HepG2 (cell line): ENCODE measurements around the gene CNFN. TPM values are rescaled to one million over a fixed set of nuclear protein-coding genes. Genes with fewer than 3 reads are reported as not detected.
A peak's percentile ranks its signal among the peaks of the same experiment; 100 is the strongest.

ENCODE experiments used
- ATAC-seq: fragments of 200-7000 bp; cut with Tn5 transposase; 3 replicates; pipeline ENCODE4 v1.9.1; 2020; ENCODE audit warnings: mild to moderate bottlenecking, moderate library complexity
- BruUV-seq: library from RNA; stranded (reverse); fragments of 400-500 nt; replicated peaks from 2 replicates; lab custom pipeline; 2021; lab: Mats Ljungman, UMichigan
- CTCF ChIA-PET: fragments of 300-600 bp; formaldehyde crosslinking; extraction: SDS; loops from one replicate; lab custom pipeline; 2021; ENCODE audit warnings: low total read pairs, inconsistent platforms, low intra/inter-chr PET ratio; lab: Yijun Ruan, JAX
- POLR2A ChIA-PET: fragments of 350-600 bp; sonication (Branson Sonifier 250); formaldehyde crosslinking; loops from one replicate; lab custom pipeline; 2020; ENCODE audit warnings: antibody characterized with exemption, inconsistent platforms; lab: Yijun Ruan, JAX
- DNase-seq: peaks from one replicate; pipeline ENCODE4 v3.0.0-alpha.2; 2015; ENCODE audit warnings: low spot score
- FAIRE-seq: peaks from 3 replicates; lab custom pipeline; 2011; peaks lifted over from hg19 to GRCh38; lab: Jason Lieb, UNC
- H2AFZ ChIP-seq: one replicate; pipeline ENCODE4 v1.6.1; 2011; ENCODE audit warnings: low read length, inconsistent platforms
- H3K27ac ChIP-seq: fragments of 300-600 bp; 3 replicates; pipeline ENCODE4 v1.8.0; 2011; ENCODE audit warnings: mixed run types, mild to moderate bottlenecking, mixed read lengths, low read length, inconsistent platforms; ENCODE audit not compliant: insufficient read depth; ENCODE audit errors: extremely low read length
- H3K27me3 ChIP-seq, 2 experiments: fragments of 200-600 bp in 1 of 2; 2 replicates in 1 of 2; 3 replicates in 1 of 2; pipeline versions ENCODE4 v1.6.0 to v1.8.0; 2011; ENCODE audit warnings: low read length in 2 of 2, mild to moderate bottlenecking in 2 of 2, moderate library complexity in 2 of 2, inconsistent platforms in 1 of 2; ENCODE audit not compliant: insufficient read depth in 2 of 2, control insufficient read depth in 1 of 2
- H3K36me3 ChIP-seq, 2 experiments: fragments of 200-600 bp in 1 of 2; replicated peaks in 1 of 2; 2 replicates in 1 of 2; 3 replicates in 1 of 2; pipeline versions ENCODE4 v1.5.1 to v1.8.0; 2011; ENCODE audit warnings: low read length in 2 of 2, inconsistent platforms in 1 of 2; ENCODE audit not compliant: insufficient read depth in 2 of 2, control insufficient read depth in 1 of 2
- H3K4me1 ChIP-seq: 2 replicates; pipeline ENCODE4 v1.5.1; 2012; ENCODE audit warnings: low read length, inconsistent platforms; ENCODE audit not compliant: insufficient read depth
- H3K4me2 ChIP-seq: 2 replicates; pipeline ENCODE4 v1.6.0; 2011; ENCODE audit warnings: low read depth, low read length, inconsistent platforms
- H3K4me3 ChIP-seq, 3 experiments: fragments of 200-600 bp in 1 of 3; sonication (generic), shearing (Covaris generic) in 1 of 3; replicated peaks in 1 of 3; 2 replicates each; pipeline ENCODE4 v1.5.1; 2011 to 2016; ENCODE audit warnings: low read length in 3 of 3, inconsistent platforms in 2 of 3, low read depth in 2 of 3, mild to moderate bottlenecking in 2 of 3, control low read depth in 1 of 3, mixed read lengths in 1 of 3; ENCODE audit not compliant: insufficient read depth in 1 of 3
- H3K79me2 ChIP-seq: one replicate; pipeline ENCODE4 v1.6.1; 2011; ENCODE audit warnings: low read length, inconsistent platforms; ENCODE audit not compliant: insufficient read depth
- H3K9ac ChIP-seq: 2 replicates; pipeline ENCODE4 v1.6.0; 2011; ENCODE audit warnings: mild to moderate bottlenecking, low read depth, low read length, inconsistent platforms; ENCODE audit not compliant: insufficient read depth
- H3K9me3 ChIP-seq: 2 replicates; pipeline ENCODE4 v1.5.1; 2012; ENCODE audit warnings: mild to moderate bottlenecking, low read length
- H4K20me1 ChIP-seq: 2 replicates; pipeline ENCODE4 v1.6.0; 2011; ENCODE audit warnings: inconsistent platforms, mild to moderate bottlenecking, low read length, moderate library complexity; ENCODE audit not compliant: insufficient read depth
- ARID4A ChIP-seq: sonication (generic); formaldehyde crosslinking; IDR thresholded peaks from 2 replicates; pipeline ENCODE4 v1.5.0; 2020; ENCODE audit warnings: mild to moderate bottlenecking, missing genetic modification reagents, borderline replicate concordance
- ZNF333 ChIP-seq: sonication (generic); formaldehyde crosslinking; IDR thresholded peaks from 2 replicates; pipeline ENCODE4 v1.4.0; 2020; ENCODE audit warnings: mild to moderate bottlenecking, missing genetic modification reagents, borderline replicate concordance
- WGBS: methylation state at CpG from one replicate; pipeline ENCODE4 v1.1.6; 2017; ENCODE audit warnings: low lambda C conversion rate; 5-methylcytosine and 5-hydroxymethylcytosine counted together
- in situ Hi-C: cut with HindIII; loops from 2 replicates; pipeline ENCODE4 v1.10.0; 2017; ENCODE audit warnings: low pct_unique_long_range_greater_than_20kb; ENCODE audit not compliant: extremely low pct_ligation_motif_present
- intact Hi-C: fragments of 100-400 bp; cut with micrococcal nuclease; formaldehyde crosslinking; loops from one replicate; pipeline ENCODE4 v1.10.0; 2022; ENCODE audit not compliant: unreplicated experiment
- polyA plus RNA-seq, 8 experiments: library from polyadenylated mRNA; depleted of rRNA in 3 of 8; stranded (reverse) in 7 of 8; unstranded in 1 of 8; fragments of >200 nt; fragmentation: Illumina TruSeq in 4 of 8; extraction: Trizol in 4 of 8; gene quantifications; 2 replicates each; pipeline versions ENCODE4 v1.2.1 to v1.2.3, GENCODE V29; 2011 to 2016; ENCODE audit warnings: low read depth in 4 of 8, missing spikeins in 1 of 8, mixed read lengths in 1 of 8; ENCODE audit not compliant: insufficient read depth in 1 of 8
- total RNA-seq, 5 experiments: library from RNA; depleted of rRNA; stranded (reverse); fragments of >200 nt; fragmentation: Illumina TruSeq; extraction: Trizol; gene quantifications; 2 replicates each; pipeline ENCODE4 v1.2.3, GENCODE V29; 2016; ENCODE audit warnings: low read depth in 1 of 5
- TF ChIP-seq, protein P1 (sequence below): sonication (generic); formaldehyde crosslinking; IDR thresholded peaks from 2 replicates; pipeline ENCODE4 v1.4.0; 2020; ENCODE audit warnings: mild to moderate bottlenecking, missing genetic modification reagents

Gene CNFN
- total and polyA plus RNA-seq, 2 of the 13 experiments (the other 11 are each of a cell fraction or from before 2014, with no cell fraction given) = 0.35 to 1.1 TPM

- H2AFZ ChIP-seq = no peak overlapping the region
- peaks cover 67% of the 10 kb centered on the region for H3K4me1 ChIP-seq
- no peak for DNase-seq
- H3K9me3 ChIP-seq = no peaks in the 10 kb centered on the region
- peaks cover 4 to 36% of the 10 kb centered on the region in 2 experiments for H3K27me3 ChIP-seq
- ChIA-PET CTCF (interaction anchor here (1.0 to 3.4 kb wide), 3 partner anchors 10 to 105 kb away, joined by 5 to 25 read pairs (median 6); no protein-coding TSS in a partner anchor), POLR2A (interaction anchor here (0.9 to 2.2 kb wide), 3 partner anchors 10 to 105 kb away, joined by 3 to 13 read pairs (median 6); partner anchors contain the start of gene CEACAM1)
- no peak for FAIRE-seq
- H3K4me2 ChIP-seq = peak overlapping the region; percentile 45; the same call in 1 of the 2 replicates
- BruUV-seq = no TSS peak
- ATAC-seq = no peak
- TF ChIP-seq ARID4A (CRISPR knock-in tag) = 0 out of 2 replicates have a peak, but pooled peaks have one; percentile 10
- 0 out of 2 replicates have a peak, but pooled peaks have one; percentile 27 for TF ChIP-seq ZNF333
- TF ChIP-seq, protein P1, sequence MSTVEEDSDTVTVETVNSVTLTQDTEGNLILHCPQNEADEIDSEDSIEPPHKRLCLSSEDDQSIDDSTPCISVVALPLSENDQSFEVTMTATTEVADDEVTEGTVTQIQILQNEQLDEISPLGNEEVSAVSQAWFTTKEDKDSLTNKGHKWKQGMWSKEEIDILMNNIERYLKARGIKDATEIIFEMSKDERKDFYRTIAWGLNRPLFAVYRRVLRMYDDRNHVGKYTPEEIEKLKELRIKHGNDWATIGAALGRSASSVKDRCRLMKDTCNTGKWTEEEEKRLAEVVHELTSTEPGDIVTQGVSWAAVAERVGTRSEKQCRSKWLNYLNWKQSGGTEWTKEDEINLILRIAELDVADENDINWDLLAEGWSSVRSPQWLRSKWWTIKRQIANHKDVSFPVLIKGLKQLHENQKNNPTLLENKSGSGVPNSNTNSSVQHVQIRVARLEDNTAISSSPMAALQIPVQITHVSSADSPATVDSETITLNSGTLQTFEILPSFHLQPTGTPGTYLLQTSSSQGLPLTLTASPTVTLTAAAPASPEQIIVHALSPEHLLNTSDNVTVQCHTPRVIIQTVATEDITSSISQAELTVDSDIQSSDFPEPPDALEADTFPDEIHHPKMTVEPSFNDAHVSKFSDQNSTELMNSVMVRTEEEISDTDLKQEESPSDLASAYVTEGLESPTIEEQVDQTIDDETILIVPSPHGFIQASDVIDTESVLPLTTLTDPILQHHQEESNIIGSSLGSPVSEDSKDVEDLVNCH (CRISPR knock-in tag) = no peak
- no peak overlapping the region for H3K9ac ChIP-seq
- in situ Hi-C loops = no loop called here
- intact Hi-C loops = no loop called here
- H3K27ac ChIP-seq = no peak overlapping the region
- H4K20me1 ChIP-seq = no peaks in the 10 kb centered on the region
- no peaks in the 10 kb centered on the region for H3K79me2 ChIP-seq
- H3K36me3 ChIP-seq = no peaks in the 10 kb centered on the region
- WGBS = 86% methylated on average over 64 of the region's 65 CpGs
- H3K4me3 ChIP-seq = peak overlapping the region in 1 of 3 experiments; percentile 32; a peak in 1 of 6 replicates
Measured at GRCh38 chr19:42423462-42424344, 33.6 kb upstream of the CNFN start.
